HepG2 (cell line): ENCODE data around the gene FEM1C. TPM values are rescaled to one million over a fixed set of nuclear protein-coding genes. Genes with fewer than 3 reads are reported as not detected.

Source experiments
- ADNP ChIP-seq: sonication (generic); formaldehyde crosslinking; IDR thresholded peaks from 2 replicates; pipeline ENCODE4 v1.4.0; 2020; ENCODE audit warnings: missing genetic modification reagents
- FUBP1 ChIP-seq: sonication (generic); formaldehyde crosslinking; IDR thresholded peaks from 2 replicates; pipeline ENCODE4 v1.5.1; 2020; ENCODE audit warnings: missing genetic modification reagents, mild to moderate bottlenecking, borderline replicate concordance
- GLI4 ChIP-seq: sonication (generic); formaldehyde crosslinking; IDR thresholded peaks from 2 replicates; pipeline ENCODE4 v1.5.1; 2020; ENCODE audit warnings: missing genetic modification reagents, mild to moderate bottlenecking, moderate library complexity, borderline replicate concordance
- HOXA7 ChIP-seq: sonication (generic); formaldehyde crosslinking; IDR thresholded peaks from 2 replicates; pipeline ENCODE4 v1.8.1; 2022; ENCODE audit warnings: mild to moderate bottlenecking, missing genetic modification reagents, moderate library complexity
- NFATC3 ChIP-seq: sonication (generic); formaldehyde crosslinking; IDR thresholded peaks from 2 replicates; pipeline ENCODE4 v1.5.1; 2020; ENCODE audit warnings: mild to moderate bottlenecking, missing genetic modification reagents
- TRIM24 ChIP-seq: sonication (generic); formaldehyde crosslinking; IDR thresholded peaks from 2 replicates; pipeline ENCODE4 v1.8.0; 2022; ENCODE audit warnings: mild to moderate bottlenecking, missing genetic modification reagents
- ZFP41 ChIP-seq: sonication (generic); formaldehyde crosslinking; IDR thresholded peaks from 2 replicates; pipeline ENCODE4 v1.4.0; 2020; ENCODE audit warnings: mild to moderate bottlenecking, missing genetic modification reagents, borderline replicate concordance
- ZFP62 ChIP-seq: sonication (generic); formaldehyde crosslinking; IDR thresholded peaks from 2 replicates; pipeline ENCODE4 v1.4.0; 2020; ENCODE audit warnings: missing genetic modification reagents
- ZKSCAN1 ChIP-seq: fragments of 150-350 bp; IDR thresholded peaks from 2 replicates; pipeline ENCODE4 v1.6.1; 2014; ENCODE audit warnings: low read length
- ZNF282 ChIP-seq: fragments of 450-650 bp; IDR thresholded peaks from 2 replicates; pipeline ENCODE4 v1.6.1; 2018; ENCODE audit not compliant: partially characterized antibody
- ZNF329 ChIP-seq: sonication (generic); formaldehyde crosslinking; IDR thresholded peaks from 2 replicates; pipeline ENCODE4 v1.9.0; 2021; ENCODE audit warnings: low read depth, mild to moderate bottlenecking, missing genetic modification reagents
- ZNF513 ChIP-seq: sonication (generic); formaldehyde crosslinking; conservative IDR thresholded peaks from 2 replicates; pipeline ENCODE4 v1.5.0; 2020; ENCODE audit warnings: missing genetic modification reagents
- ZNF597 ChIP-seq: sonication (generic); formaldehyde crosslinking; IDR thresholded peaks from 2 replicates; pipeline ENCODE4 v1.5.0; 2020; ENCODE audit warnings: missing genetic modification reagents
- ZNF609 ChIP-seq: sonication (generic); formaldehyde crosslinking; IDR thresholded peaks from 2 replicates; pipeline ENCODE4 v1.4.0; 2020; ENCODE audit warnings: mild to moderate bottlenecking, missing genetic modification reagents, borderline replicate concordance
- ZNF652 ChIP-seq: IDR thresholded peaks from 2 replicates; pipeline ENCODE4 v1.6.1; 2016; ENCODE audit warnings: low read depth, borderline replicate concordance
- ZNF710 ChIP-seq: sonication (generic); formaldehyde crosslinking; IDR thresholded peaks from 2 replicates; pipeline ENCODE4 v1.5.0; 2020; ENCODE audit warnings: mild to moderate bottlenecking, missing genetic modification reagents, borderline replicate concordance
- polyA plus RNA-seq, 8 experiments: library from polyadenylated mRNA; depleted of rRNA in 3 of 8; stranded (reverse) in 7 of 8; unstranded in 1 of 8; fragments of >200 nt; fragmentation: Illumina TruSeq in 4 of 8; extraction: Trizol in 4 of 8; gene quantifications; 2 replicates each; pipeline versions ENCODE4 v1.2.1 to v1.2.3, GENCODE V29; 2011 to 2016; ENCODE audit warnings: low read depth in 4 of 8, missing spikeins in 1 of 8, mixed read lengths in 1 of 8; ENCODE audit not compliant: insufficient read depth in 1 of 8
- total RNA-seq, 5 experiments: library from RNA; depleted of rRNA; stranded (reverse); fragments of >200 nt; fragmentation: Illumina TruSeq; extraction: Trizol; gene quantifications; 2 replicates each; pipeline ENCODE4 v1.2.3, GENCODE V29; 2016; ENCODE audit warnings: low read depth in 1 of 5

Gene FEM1C
- total and polyA plus RNA-seq, 2 of the 13 experiments (the other 11 are each of a cell fraction or from before 2014, with no cell fraction given): 5.5 to 8.3 TPM

- TF ChIP-seq TRIM24 (CRISPR knock-in tag) (no peak), ZNF597 (CRISPR knock-in tag) (no peak), ZNF513 (CRISPR knock-in tag) (no peak), GLI4 (CRISPR knock-in tag) (peak; percentile 72; the same call in 1 of the 2 replicates), NFATC3 (CRISPR knock-in tag) (no peak), ZKSCAN1 (no peak), ZNF652 (CRISPR knock-in tag) (peak; percentile 66), HOXA7 (no peak), ZNF609 (CRISPR knock-in tag) (0 out of 2 replicates have a peak, but pooled peaks have one; percentile 58), ZNF710 (CRISPR knock-in tag) (no peak; the same call in 1 of the 2 replicates), ZFP62 (no peak), FUBP1 (CRISPR knock-in tag) (no peak), ZFP41 (CRISPR knock-in tag) (0 out of 2 replicates have a peak, but pooled peaks have one; percentile 17), ZNF282 (no peak), ZNF329 (CRISPR knock-in tag) (peak; percentile 80), ADNP (CRISPR knock-in tag) (no peak)
These were observed at the start of gene FEM1C (continued) for GRCh38 chr5:115544436-115545350.
